K562 (cell line): ENCODE results near the gene CPT1C. TPM values are rescaled to one million over a fixed set of nuclear protein-coding genes. Genes with fewer than 3 reads are reported as not detected.
A peak's percentile ranks its signal among the peaks of the same experiment; 100 is the strongest.

Experiments used
- ADNP ChIP-seq: fragments of 200-800 bp; sonication (Bioruptor generic); IDR thresholded peaks from 2 replicates; pipeline ENCODE4 v1.6.1; 2016; ENCODE audit warnings: missing genetic modification characterization, missing compliant biosample characterization
- DACH1 ChIP-seq: fragments of 450-650 bp; IDR thresholded peaks from 2 replicates; pipeline ENCODE4 v1.6.1; 2018; ENCODE audit not compliant: partially characterized antibody
- E2F3 ChIP-seq: fragments of 250-450 bp; sonication (Bioruptor Pico); IDR thresholded peaks from 2 replicates; pipeline ENCODE4 v1.4.0; 2020; ENCODE audit warnings: mild to moderate bottlenecking
- ELF1 ChIP-seq: fragments of 200-800 bp; sonication (Bioruptor generic); IDR thresholded peaks from 2 replicates; pipeline ENCODE4 v1.6.1; 2016; ENCODE audit warnings: missing genetic modification characterization, missing compliant biosample characterization
- GABPB1 ChIP-seq: sonication (generic); formaldehyde crosslinking; IDR thresholded peaks from 2 replicates; pipeline ENCODE4 v1.8.0; 2022; ENCODE audit warnings: mild to moderate bottlenecking, missing genetic modification reagents
- HDAC6 ChIP-seq: IDR thresholded peaks from 2 replicates; pipeline ENCODE4 v1.6.1; 2012; ENCODE audit warnings: low read depth, mild to moderate bottlenecking, control low read depth, inconsistent platforms, low read length, moderate library complexity
- HNRNPK ChIP-seq: fragments of 200-400 bp; formaldehyde crosslinking; IDR thresholded peaks from one replicate; pipeline ENCODE4 v1.6.1; 2018; ENCODE audit warnings: mild to moderate bottlenecking, low read depth, low read length; ENCODE audit not compliant: poor library complexity, severe bottlenecking
- ILK ChIP-seq: fragments of 450-650 bp; IDR thresholded peaks from 2 replicates; pipeline ENCODE4 v1.6.1; 2016; ENCODE audit warnings: missing genetic modification characterization, low read depth, mild to moderate bottlenecking, missing compliant biosample characterization, moderate library complexity, borderline replicate concordance
- KAT2B ChIP-seq: IDR thresholded peaks from one replicate; pipeline ENCODE4 v1.6.1; 2012; ENCODE audit warnings: low read depth, mild to moderate bottlenecking, control low read depth, inconsistent platforms, low read length, moderate library complexity
- LARP7 ChIP-seq: fragments of 450-650 bp; IDR thresholded peaks from 2 replicates; pipeline ENCODE4 v1.6.1; 2016
- MEIS2 ChIP-seq: fragments of 450-650 bp; IDR thresholded peaks from 2 replicates; pipeline ENCODE4 v1.6.1; 2014; ENCODE audit warnings: mild to moderate bottlenecking; ENCODE audit not compliant: partially characterized antibody
- MTA2 ChIP-seq: fragments of 450-650 bp; IDR thresholded peaks from 2 replicates; pipeline ENCODE4 v1.6.1; 2016; ENCODE audit warnings: low read depth
- MYBL2 ChIP-seq, 2 experiments: fragments of 450-650 bp in 1 of 2; sonication (generic) in 1 of 2; formaldehyde crosslinking in 1 of 2; IDR thresholded peaks; 2 replicates each; pipeline versions ENCODE4 v1.6.1 to v1.8.1; 2017 to 2022; ENCODE audit warnings: borderline replicate concordance in 1 of 2, inconsistent platforms in 1 of 2, low read depth in 1 of 2, mild to moderate bottlenecking in 1 of 2, missing genetic modification reagents in 1 of 2, moderate library complexity in 1 of 2
- SNIP1 ChIP-seq: fragments of 450-650 bp; IDR thresholded peaks from 2 replicates; pipeline ENCODE4 v1.7.1; 2017; ENCODE audit warnings: low read depth, mild to moderate bottlenecking
- TEAD1 ChIP-seq, 2 experiments: fragments of 450-650 bp in 1 of 2; sonication (generic) in 1 of 2; formaldehyde crosslinking; IDR thresholded peaks; 2 replicates each; pipeline versions ENCODE4 v1.4.0 to v1.8.0; 2020 to 2022; ENCODE audit warnings: mild to moderate bottlenecking in 2 of 2, missing genetic modification reagents in 1 of 2
- TRIM28 ChIP-seq: fragments of 450-650 bp; IDR thresholded peaks from 2 replicates; pipeline ENCODE4 v1.6.1; 2017
- ZNF311 ChIP-seq: fragments of 250-450 bp; sonication (Bioruptor Pico); IDR thresholded peaks from 2 replicates; pipeline ENCODE4 v1.4.0; 2020; ENCODE audit warnings: mild to moderate bottlenecking, moderate library complexity
- ZNF354B ChIP-seq: fragments of 250-450 bp; sonication (Bioruptor Pico); IDR thresholded peaks from 2 replicates; pipeline ENCODE4 v1.4.0; 2020
- ZNF408 ChIP-seq: fragments of 250-450 bp; sonication (Bioruptor Pico); IDR thresholded peaks from 2 replicates; pipeline ENCODE4 v1.4.0; 2020; ENCODE audit warnings: low read depth, mild to moderate bottlenecking, moderate library complexity
- ZNF507 ChIP-seq: conservative IDR thresholded peaks from 2 replicates; pipeline ENCODE4 v1.6.1; 2017; ENCODE audit warnings: missing genetic modification characterization, missing compliant biosample characterization
- polyA plus RNA-seq, 8 experiments: library from polyadenylated mRNA; depleted of rRNA in 4 of 8; stranded (reverse) in 5 of 8; unstranded in 3 of 8; fragments of >200 nt; fragmentation: Nextera tagmentation in 2 of 8; fragmentation: Illumina TruSeq in 1 of 8; extraction: Ambion mirVana in 2 of 8; extraction: Trizol in 1 of 8; gene quantifications; 2 replicates each; pipeline versions ENCODE4 v1.2.1 to v1.2.3, GENCODE V29; 2011 to 2014; ENCODE audit warnings: inconsistent platforms in 1 of 8, missing spikeins in 1 of 8
- total RNA-seq, 7 experiments: library from RNA; depleted of rRNA in 6 of 7; stranded (reverse); fragments of >200 nt in 6 of 7; fragmentation: Illumina TruSeq in 2 of 7; extraction: Trizol in 2 of 7; gene quantifications; 2 replicates each; pipeline versions ENCODE4 v1.2.1 to v1.2.3, GENCODE V29; 2011 to 2021; ENCODE audit warnings: low replicate concordance in 1 of 7
- TF ChIP-seq, protein P1 (sequence below): sonication (generic); formaldehyde crosslinking; IDR thresholded peaks from 2 replicates; pipeline ENCODE4 v1.9.0; 2022; ENCODE audit warnings: mild to moderate bottlenecking, missing genetic modification reagents
- TF ChIP-seq, protein P2 (sequence below): sonication (generic); formaldehyde crosslinking; IDR thresholded peaks from 2 replicates; pipeline ENCODE4 v1.8.0; 2022; ENCODE audit warnings: mild to moderate bottlenecking, missing genetic modification reagents
- TF ChIP-seq, protein P3 (sequence below): fragments of 450-650 bp; IDR thresholded peaks from 2 replicates; pipeline ENCODE4 v1.6.1; 2017; ENCODE audit warnings: antibody characterized with exemption
- TF ChIP-seq, protein P4 (sequence below): sonication (generic); formaldehyde crosslinking; IDR thresholded peaks from 2 replicates; pipeline ENCODE4 v1.9.0; 2022; ENCODE audit warnings: mild to moderate bottlenecking, missing genetic modification reagents
- TF ChIP-seq, protein P5 (sequence below): fragments of 450-650 bp; IDR thresholded peaks from 2 replicates; pipeline ENCODE4 v1.6.1; 2016; ENCODE audit warnings: antibody characterized with exemption

CPT1C gene
- total and polyA plus RNA-seq, 9 of the 15 experiments (the other 6 are each of a cell fraction or from before 2014, with no cell fraction given): 1.9 to 12.3 (median 3.0) TPM

DNA sequence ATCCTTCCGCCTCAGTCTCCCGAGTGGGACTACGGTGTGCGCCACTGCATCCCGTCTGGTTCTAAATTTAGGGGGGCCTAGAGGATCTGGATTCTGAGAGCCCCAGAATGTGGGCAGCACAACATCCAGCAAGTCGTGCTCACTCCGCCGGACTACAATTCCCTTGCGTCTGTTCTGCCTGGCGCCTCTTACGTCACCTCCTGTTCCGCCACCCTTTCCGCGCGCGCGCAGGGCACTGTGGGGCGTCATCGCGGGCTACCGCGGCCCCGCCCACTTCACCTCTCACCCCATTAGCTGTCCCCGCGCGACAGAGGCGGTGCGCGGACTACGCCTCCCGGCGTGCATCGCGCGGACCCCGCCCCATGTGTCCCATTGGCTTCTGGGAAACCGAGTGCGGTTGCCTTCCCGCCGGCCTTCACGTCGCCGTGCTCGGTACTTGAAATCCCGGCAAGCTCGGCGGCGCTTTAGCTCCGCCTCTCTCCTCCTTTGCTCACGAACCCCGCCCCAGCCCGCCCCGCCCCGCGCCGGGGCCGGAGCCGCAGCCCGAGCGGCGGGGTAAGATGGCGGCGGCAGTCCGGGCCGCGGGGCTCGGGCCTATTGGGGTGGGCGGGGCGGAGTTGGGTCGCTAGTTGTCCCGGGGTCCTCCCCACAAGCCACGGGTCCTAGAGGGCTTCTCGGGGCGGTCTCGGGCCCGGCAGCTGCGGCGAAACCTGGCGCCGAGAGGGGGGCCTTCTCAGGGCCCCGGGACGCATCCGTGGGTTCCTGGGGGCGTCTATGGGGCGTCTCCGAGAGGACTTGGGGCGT, 49.0 kb upstream of the CPT1C start, which contains the start of gene SCAF1 (continued):
- TF ChIP-seq MEIS2: peak; percentile 73
- peak; percentile 37 to 78 for TF ChIP-seq TEAD1 (CRISPR knock-in tag; IDR thresholded peaks at IDR 0.05)
- peak; percentile 79; the same call in 1 of the 2 replicates for TF ChIP-seq E2F3 (CRISPR knock-in tag)
- TF ChIP-seq DACH1: no peak
- TF ChIP-seq, protein P1, sequence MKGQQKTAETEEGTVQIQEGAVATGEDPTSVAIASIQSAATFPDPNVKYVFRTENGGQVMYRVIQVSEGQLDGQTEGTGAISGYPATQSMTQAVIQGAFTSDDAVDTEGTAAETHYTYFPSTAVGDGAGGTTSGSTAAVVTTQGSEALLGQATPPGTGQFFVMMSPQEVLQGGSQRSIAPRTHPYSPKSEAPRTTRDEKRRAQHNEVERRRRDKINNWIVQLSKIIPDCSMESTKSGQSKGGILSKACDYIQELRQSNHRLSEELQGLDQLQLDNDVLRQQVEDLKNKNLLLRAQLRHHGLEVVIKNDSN (CRISPR knock-in tag): peak; percentile 84
- no peak for TF ChIP-seq HNRNPK
- TF ChIP-seq ILK: no peak
- peak; percentile 95 for TF ChIP-seq GABPB1
- no peak for TF ChIP-seq ZNF408 (CRISPR knock-in tag)
- no peak for TF ChIP-seq ZNF354B (CRISPR knock-in tag)
- TF ChIP-seq, protein P2, sequence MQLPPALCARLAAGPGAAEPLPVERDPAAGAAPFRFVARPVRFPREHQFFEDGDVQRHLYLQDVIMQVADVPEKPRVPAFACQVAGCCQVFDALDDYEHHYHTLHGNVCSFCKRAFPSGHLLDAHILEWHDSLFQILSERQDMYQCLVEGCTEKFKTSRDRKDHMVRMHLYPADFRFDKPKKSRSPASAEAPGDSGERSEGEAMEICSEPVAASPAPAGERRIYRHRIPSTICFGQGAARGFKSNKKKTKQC (CRISPR knock-in tag): no peak
- peak; percentile 35; the same call in 1 of the 2 replicates for TF ChIP-seq MTA2
- TF ChIP-seq SNIP1: no peak
- TF ChIP-seq KAT2B: no peak
- TF ChIP-seq ZNF311 (CRISPR knock-in tag): no peak
- TF ChIP-seq, protein P3, sequence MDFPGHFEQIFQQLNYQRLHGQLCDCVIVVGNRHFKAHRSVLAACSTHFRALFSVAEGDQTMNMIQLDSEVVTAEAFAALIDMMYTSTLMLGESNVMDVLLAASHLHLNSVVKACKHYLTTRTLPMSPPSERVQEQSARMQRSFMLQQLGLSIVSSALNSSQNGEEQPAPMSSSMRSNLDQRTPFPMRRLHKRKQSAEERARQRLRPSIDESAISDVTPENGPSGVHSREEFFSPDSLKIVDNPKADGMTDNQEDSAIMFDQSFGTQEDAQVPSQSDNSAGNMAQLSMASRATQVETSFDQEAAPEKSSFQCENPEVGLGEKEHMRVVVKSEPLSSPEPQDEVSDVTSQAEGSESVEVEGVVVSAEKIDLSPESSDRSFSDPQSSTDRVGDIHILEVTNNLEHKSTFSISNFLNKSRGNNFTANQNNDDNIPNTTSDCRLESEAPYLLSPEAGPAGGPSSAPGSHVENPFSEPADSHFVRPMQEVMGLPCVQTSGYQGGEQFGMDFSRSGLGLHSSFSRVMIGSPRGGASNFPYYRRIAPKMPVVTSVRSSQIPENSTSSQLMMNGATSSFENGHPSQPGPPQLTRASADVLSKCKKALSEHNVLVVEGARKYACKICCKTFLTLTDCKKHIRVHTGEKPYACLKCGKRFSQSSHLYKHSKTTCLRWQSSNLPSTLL: no peak
- no peak for TF ChIP-seq LARP7
- TF ChIP-seq MYBL2 (IDR thresholded peaks at IDR 0.05; ENCODE audit: low read depth): no peak
- TF ChIP-seq MYBL2 (CRISPR knock-in tag; IDR thresholded peaks at IDR 0.05; ENCODE audit: borderline replicate concordance): no peak
- TF ChIP-seq, protein P4, sequence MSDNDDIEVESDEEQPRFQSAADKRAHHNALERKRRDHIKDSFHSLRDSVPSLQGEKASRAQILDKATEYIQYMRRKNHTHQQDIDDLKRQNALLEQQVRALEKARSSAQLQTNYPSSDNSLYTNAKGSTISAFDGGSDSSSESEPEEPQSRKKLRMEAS: peak; percentile 81
- no peak for TF ChIP-seq TRIM28
- TF ChIP-seq ELF1: peak; percentile 60; the same call in 1 of the 2 replicates
- no peak for TF ChIP-seq ADNP (tag)
- no peak for TF ChIP-seq HDAC6
- TF ChIP-seq, protein P5, sequence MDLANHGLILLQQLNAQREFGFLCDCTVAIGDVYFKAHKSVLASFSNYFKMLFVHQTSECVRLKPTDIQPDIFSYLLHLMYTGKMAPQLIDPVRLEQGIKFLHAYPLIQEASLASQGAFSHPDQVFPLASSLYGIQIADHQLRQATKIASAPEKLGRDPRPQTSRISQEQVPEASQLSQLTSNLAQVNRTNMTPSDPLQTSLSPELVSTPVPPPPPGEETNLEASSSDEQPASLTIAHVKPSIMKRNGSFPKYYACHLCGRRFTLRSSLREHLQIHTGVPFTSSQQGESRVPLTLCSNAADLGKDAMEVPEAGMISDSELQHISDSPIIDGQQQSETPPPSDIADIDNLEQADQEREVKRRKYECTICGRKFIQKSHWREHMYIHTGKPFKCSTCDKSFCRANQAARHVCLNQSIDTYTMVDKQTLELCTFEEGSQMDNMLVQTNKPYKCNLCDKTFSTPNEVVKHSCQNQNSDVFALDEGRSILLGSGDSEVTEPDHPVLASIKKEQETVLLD: 0 out of 2 replicates have a peak, but pooled peaks have one; percentile 34
- no peak for TF ChIP-seq ZNF507 (tag)
